AG04449 (cell line): ENCODE measurements around the gene UBE3A.
"Not testable (repeated sequence)": the region's sequence is repeated elsewhere in the genome, so short reads cannot be mapped to it uniquely, and the experiment has no call there.

ENCODE experiments used
- CTCF ChIA-PET: fragments of 350-600 bp; formaldehyde crosslinking; extraction: SDS; loops from one replicate; lab custom pipeline; 2021; ENCODE audit warnings: antibody characterized with exemption; lab: Yijun Ruan, JAX
- POLR2A ChIA-PET: fragments of 400-600, 350-600 bp; formaldehyde crosslinking; extraction: SDS; loops from one replicate; lab custom pipeline; 2020; ENCODE audit warnings: antibody characterized with exemption, inconsistent platforms; lab: Yijun Ruan, JAX
- DNase-seq: peaks from one replicate; pipeline ENCODE4 v3.0.0-alpha.2; 2010; ENCODE audit warnings: low read depth, low spot score
- H3K4me3 ChIP-seq: 2 replicates; pipeline ENCODE4 v1.5.1; 2011; ENCODE audit warnings: low read depth, mild to moderate bottlenecking, control low read depth, low read length
- TF ChIP-seq, protein P1 (sequence below): IDR thresholded peaks from one replicate; pipeline ENCODE4 v1.5.1; 2011; ENCODE audit warnings: mild to moderate bottlenecking, moderate library complexity, low read length, control low read depth, inconsistent platforms; ENCODE audit not compliant: insufficient read depth; ENCODE audit errors: missing control alignments

Gene UBE3A

DNA sequence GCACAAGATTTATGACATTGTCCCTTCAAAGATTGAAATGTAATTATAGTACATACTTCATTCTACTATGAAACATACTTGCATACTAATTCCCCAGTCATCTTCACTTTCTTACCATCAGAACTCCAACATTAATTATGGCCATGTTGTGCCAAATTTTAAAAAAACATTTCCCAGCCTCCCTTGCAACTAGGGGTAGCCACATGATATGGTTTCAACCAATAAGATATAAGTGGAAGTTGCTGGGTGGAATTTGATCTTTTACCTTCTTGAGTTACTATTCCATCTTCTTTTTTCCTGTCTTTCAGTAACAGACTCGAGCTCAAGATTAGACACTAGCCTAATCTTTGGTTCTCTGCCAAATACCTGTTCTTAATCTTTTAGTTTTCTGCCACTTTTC is 25.6 kb upstream of the UBE3A start:
- no peak overlapping the region for H3K4me3 ChIP-seq
- ChIA-PET CTCF (no interaction called here), POLR2A (no interaction called here)
- DNase-seq = no peak
- TF ChIP-seq, protein P1, sequence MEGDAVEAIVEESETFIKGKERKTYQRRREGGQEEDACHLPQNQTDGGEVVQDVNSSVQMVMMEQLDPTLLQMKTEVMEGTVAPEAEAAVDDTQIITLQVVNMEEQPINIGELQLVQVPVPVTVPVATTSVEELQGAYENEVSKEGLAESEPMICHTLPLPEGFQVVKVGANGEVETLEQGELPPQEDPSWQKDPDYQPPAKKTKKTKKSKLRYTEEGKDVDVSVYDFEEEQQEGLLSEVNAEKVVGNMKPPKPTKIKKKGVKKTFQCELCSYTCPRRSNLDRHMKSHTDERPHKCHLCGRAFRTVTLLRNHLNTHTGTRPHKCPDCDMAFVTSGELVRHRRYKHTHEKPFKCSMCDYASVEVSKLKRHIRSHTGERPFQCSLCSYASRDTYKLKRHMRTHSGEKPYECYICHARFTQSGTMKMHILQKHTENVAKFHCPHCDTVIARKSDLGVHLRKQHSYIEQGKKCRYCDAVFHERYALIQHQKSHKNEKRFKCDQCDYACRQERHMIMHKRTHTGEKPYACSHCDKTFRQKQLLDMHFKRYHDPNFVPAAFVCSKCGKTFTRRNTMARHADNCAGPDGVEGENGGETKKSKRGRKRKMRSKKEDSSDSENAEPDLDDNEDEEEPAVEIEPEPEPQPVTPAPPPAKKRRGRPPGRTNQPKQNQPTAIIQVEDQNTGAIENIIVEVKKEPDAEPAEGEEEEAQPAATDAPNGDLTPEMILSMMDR = no peak

DNA sequence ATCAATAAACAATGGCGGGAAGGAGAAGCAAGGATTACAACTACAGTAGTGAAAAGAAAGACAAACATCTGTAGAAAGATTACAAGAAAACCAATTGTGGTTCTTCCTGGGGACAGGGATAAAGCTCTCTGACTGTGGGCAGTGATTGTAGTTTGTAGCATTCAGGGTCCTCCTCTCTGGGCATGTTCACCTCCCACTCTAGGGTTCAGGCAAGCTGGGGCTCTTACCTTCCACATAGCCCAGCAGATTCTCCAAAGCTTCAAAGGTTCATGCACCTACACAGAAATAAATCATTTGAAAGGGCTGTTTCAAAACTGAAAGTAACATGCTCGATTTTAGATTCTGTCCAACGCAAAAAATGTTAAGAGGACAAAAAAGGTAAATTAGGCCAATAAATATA is 17.4 kb upstream of the UBE3A start:
- no peak for DNase-seq
- POLR2A ChIA-PET = no interaction called here
- H3K4me3 ChIP-seq = no peak overlapping the region
- TF ChIP-seq, protein P1 = no peak
- CTCF ChIA-PET = no interaction called here

DNA sequence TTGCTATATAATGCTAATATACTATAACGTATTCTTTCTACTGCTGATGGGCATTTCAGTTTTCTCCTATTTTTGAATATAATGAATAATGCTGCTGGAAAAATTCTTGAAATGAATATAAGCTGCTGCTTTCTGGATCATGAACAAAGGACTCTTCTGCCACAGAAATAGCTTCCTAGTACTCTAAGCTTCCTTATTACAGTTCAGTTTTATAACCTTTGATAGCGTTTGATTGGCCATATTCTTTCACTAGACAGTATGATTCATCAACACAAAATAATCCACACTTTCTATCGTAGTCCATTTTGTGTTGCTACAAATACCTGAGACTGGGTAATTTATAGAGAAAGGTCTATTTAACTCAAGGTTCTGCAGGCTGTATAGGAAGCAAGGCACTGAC is 16.4 kb upstream of the UBE3A start:
- no peak for DNase-seq
- ChIA-PET POLR2A (no interaction called here), CTCF (no interaction called here)
- no peak overlapping the region for H3K4me3 ChIP-seq
- TF ChIP-seq, protein P1 = no peak

DNA sequence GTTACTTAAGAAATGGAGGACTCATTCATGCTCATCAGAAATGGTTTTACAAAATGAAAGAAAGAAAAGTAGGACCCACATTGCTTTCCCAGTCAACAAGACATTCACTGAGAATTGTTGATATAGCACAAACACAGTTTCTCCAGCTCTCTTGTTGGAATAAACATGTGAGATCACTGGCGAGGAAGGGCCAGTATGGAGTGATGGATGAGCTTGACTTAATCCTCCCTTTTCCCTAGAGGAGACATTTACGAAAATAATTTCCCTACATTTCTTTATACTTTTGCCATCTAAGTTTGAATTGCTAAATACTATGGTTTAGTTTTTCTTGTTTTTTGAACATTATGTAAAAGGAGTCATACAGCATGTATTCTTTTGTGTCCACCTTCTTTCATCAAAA is 15.9 kb upstream of the UBE3A start:
- POLR2A ChIA-PET = no interaction called here
- TF ChIP-seq, protein P1 = no peak
- H3K4me3 ChIP-seq = no peak overlapping the region
- no peak for DNase-seq
- CTCF ChIA-PET = no interaction called here

DNA sequence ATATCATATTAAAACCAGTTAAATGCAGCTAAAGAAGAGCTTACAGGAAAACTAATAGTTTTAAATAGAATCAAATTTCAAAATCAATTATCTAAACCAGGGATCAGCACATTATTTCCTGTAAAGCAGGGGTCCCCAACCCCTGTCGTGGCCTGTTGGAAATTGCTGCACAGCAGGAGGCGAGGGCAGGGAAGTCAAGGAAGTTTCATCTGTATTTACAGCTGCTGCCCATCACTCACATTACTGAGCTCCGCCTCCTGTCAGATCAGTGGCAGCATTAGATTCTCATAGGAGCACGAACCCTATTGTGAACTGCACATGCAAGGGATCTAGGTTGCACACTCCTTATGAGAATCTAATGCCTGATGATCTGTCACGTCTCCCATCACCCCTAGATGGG is 14.4 kb upstream of the UBE3A start:
- CTCF ChIA-PET = interaction anchor here (1.1 kb wide), 1 partner anchor 14 kb away, joined by 3 read pairs; no protein-coding TSS in a partner anchor
- POLR2A ChIA-PET, DNase-seq, H3K4me3 ChIP-seq: not testable (repeated sequence)

DNA sequence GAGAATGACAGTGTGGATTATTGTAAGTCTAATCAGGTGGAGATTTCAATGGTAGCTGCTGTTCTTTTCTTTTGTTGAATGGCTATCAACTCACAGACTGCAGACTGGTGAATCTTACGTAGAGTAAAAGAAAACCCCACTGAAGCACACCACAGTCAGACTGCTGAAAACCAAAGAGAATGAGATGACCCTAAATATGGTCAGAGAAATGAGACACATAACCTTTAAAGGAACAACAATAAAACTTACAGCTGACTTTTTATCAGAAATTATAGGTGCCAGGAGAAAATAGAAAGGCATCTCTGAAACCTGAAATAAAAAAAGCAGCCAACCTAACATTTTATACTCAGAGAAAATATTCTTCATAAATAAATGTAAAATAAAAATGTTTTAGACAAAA is 12.7 kb upstream of the UBE3A start:
- ChIA-PET POLR2A (no interaction called here), CTCF (no interaction called here)
- H3K4me3 ChIP-seq = no peak overlapping the region
- no peak for DNase-seq
- TF ChIP-seq, protein P1 = no peak

DNA sequence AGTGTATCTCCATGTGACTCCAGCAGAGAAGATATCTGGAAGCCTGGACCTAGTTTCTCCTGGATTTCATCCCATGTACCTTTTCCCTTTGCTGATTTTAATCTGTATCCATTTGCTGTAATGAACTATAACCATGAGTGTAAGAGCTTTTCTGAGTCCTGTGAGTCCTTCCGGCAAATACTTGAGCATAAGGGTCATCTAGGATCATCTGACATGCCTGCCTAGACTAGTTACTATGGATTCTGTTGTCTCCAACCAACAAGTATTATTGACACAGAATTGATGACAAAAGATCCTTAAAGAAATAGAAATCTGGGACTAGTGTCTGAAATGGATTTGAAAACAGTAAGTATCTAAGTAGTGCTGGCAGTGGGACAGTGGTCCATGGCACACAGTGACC is 11.3 kb upstream of the UBE3A start:
- no peak overlapping the region for H3K4me3 ChIP-seq
- CTCF ChIA-PET = no interaction called here
- POLR2A ChIA-PET = no interaction called here
- DNase-seq = no peak
- TF ChIP-seq, protein P1 = no peak
